Measurements from ENCODE around the gene MARVELD3.
A peak's percentile ranks its signal among the peaks of the same experiment; 100 is the strongest.

The MARVELD3 gene

DNA sequence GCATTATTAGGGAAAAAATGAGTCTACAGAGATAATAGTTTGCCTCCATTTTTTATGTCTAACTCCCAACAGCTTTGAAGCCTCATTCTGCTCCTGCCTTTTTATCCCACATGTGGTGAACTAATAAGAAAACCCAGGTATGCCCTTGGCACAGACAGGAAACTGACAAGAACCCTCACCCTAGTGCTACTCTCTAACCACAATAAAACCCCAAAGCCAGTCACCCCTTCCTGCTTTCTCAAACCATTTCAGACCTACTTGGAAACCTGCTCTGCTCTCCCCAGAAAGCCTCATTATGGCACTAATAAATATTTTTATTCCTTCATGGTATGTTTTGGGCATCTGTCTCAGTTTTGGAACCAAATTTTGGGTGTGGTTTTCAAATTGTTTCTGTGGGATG, 3.9 kb upstream of the MARVELD3 start:
- Histone ChIP-seq H3K36me3 (ENCODE audit: control insufficient read depth, insufficient read depth, low read length) (no peaks in the 10 kb centered on the region), H3K27ac (ENCODE audit: insufficient read depth, low read depth, low read length, poor library complexity, severe bottlenecking) (no peak overlapping the region), H3K4me3 (ENCODE audit: insufficient read depth, low read depth, low read length) (no peak overlapping the region), H3K9me3 (ENCODE audit: control insufficient read depth, low read length) (no peaks in the 10 kb centered on the region), H3K4me1 (ENCODE audit: control insufficient read depth, insufficient read depth, low read length) (no peaks in the 10 kb centered on the region), H3K27me3 (ENCODE audit: control insufficient read depth, insufficient read depth, low read length, poor library complexity, severe bottlenecking) (peaks cover 31% of the 10 kb centered on the region)

GRCh38 chr16:71623597-71623996, 2.4 kb upstream of the MARVELD3 start:
- Histone ChIP-seq H3K9me3 (ENCODE audit: control insufficient read depth, low read length) (no peaks in the 10 kb centered on the region), H3K27ac (ENCODE audit: insufficient read depth, low read depth, low read length, poor library complexity, severe bottlenecking) (no peak overlapping the region), H3K36me3 (ENCODE audit: control insufficient read depth, insufficient read depth, low read length) (no peaks in the 10 kb centered on the region), H3K4me3 (ENCODE audit: insufficient read depth, low read depth, low read length) (no peak overlapping the region), H3K4me1 (ENCODE audit: control insufficient read depth, insufficient read depth, low read length) (no peaks in the 10 kb centered on the region), H3K27me3 (ENCODE audit: control insufficient read depth, insufficient read depth, low read length, poor library complexity, severe bottlenecking) (peaks cover 45% of the 10 kb centered on the region)
- 83 to 93% methylated on average over 3 of the region's 3 CpGs for WGBS, 2 experiments

- 93 to 95% methylated on average over 7 of the region's 7 CpGs for WGBS, 2 experiments
These were observed 702 bp upstream of the MARVELD3 start for GRCh38 chr16:71625113-71625850.

GRCh38 chr16:71626858-71627213, 852 bp downstream of the MARVELD3 start:
- 40 to 48% methylated on average over 12 to 13 of the region's 13 CpGs for WGBS, 2 experiments
- H3K9me3 ChIP-seq (ENCODE audit: control insufficient read depth, low read length) = no peaks in the 10 kb centered on the region
- peaks cover 45% of the 10 kb centered on the region for H3K27me3 ChIP-seq (ENCODE audit: control insufficient read depth, insufficient read depth, low read length, poor library complexity, severe bottlenecking)
- peak overlapping the region; percentile 47 for H3K4me3 ChIP-seq (ENCODE audit: insufficient read depth, low read depth, low read length)
- H3K27ac ChIP-seq (ENCODE audit: insufficient read depth, low read depth, low read length, poor library complexity, severe bottlenecking) = no peak overlapping the region
- H3K4me1 ChIP-seq (ENCODE audit: control insufficient read depth, insufficient read depth, low read length) = peaks cover 7% of the 10 kb centered on the region
- H3K36me3 ChIP-seq (ENCODE audit: control insufficient read depth, insufficient read depth, low read length) = no peaks in the 10 kb centered on the region

More at GRCh38 chr16:71625113-71625850, 702 bp upstream of the MARVELD3 start:
- H3K27me3 ChIP-seq (ENCODE audit: control insufficient read depth, insufficient read depth, low read length, poor library complexity, severe bottlenecking) = peaks cover 45% of the 10 kb centered on the region
- H3K4me1 ChIP-seq (ENCODE audit: control insufficient read depth, insufficient read depth, low read length) = peaks cover 7% of the 10 kb centered on the region
- H3K4me3 ChIP-seq (ENCODE audit: insufficient read depth, low read depth, low read length) = no peak overlapping the region
- no peak overlapping the region for H3K27ac ChIP-seq (ENCODE audit: insufficient read depth, low read depth, low read length, poor library complexity, severe bottlenecking)
- H3K36me3 ChIP-seq (ENCODE audit: control insufficient read depth, insufficient read depth, low read length) = no peaks in the 10 kb centered on the region
- no peaks in the 10 kb centered on the region for H3K9me3 ChIP-seq (ENCODE audit: control insufficient read depth, low read length)

GRCh38 chr16:71627731-71628181, 1.8 kb downstream of the MARVELD3 start:
- no peak overlapping the region for H3K27ac ChIP-seq (ENCODE audit: insufficient read depth, low read depth, low read length, poor library complexity, severe bottlenecking)
- peaks cover 45% of the 10 kb centered on the region for H3K27me3 ChIP-seq (ENCODE audit: control insufficient read depth, insufficient read depth, low read length, poor library complexity, severe bottlenecking)
- H3K4me3 ChIP-seq (ENCODE audit: insufficient read depth, low read depth, low read length) = no peak overlapping the region
- no peaks in the 10 kb centered on the region for H3K9me3 ChIP-seq (ENCODE audit: control insufficient read depth, low read length)
- H3K4me1 ChIP-seq (ENCODE audit: control insufficient read depth, insufficient read depth, low read length) = peaks cover 7% of the 10 kb centered on the region
- no peaks in the 10 kb centered on the region for H3K36me3 ChIP-seq (ENCODE audit: control insufficient read depth, insufficient read depth, low read length)
- 69 to 77% methylated on average over 7 of the region's 7 CpGs for WGBS, 2 experiments

DNA sequence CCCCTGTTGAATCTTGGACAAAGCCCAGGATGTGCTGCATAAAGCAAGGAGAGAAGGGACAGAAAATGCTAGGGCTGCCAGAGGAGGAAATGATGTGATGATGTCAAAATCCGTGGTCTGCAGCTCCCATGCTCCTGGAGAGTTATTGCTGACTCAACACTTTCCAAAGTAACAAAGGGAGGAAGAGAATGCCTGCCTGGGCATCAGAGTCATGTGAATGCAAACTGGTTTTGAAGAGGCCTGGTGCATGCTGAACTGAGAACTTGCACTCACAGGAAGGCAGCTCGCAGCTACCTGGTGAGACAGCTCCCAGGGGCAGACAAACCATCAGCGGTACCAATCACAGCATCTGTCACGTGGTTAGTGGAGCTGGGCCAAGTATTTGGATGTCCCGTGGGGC, 2.8 kb downstream of the MARVELD3 start:
- 70 to 72% methylated on average over 5 of the region's 5 CpGs for WGBS, 2 experiments
- Histone ChIP-seq H3K27ac (ENCODE audit: insufficient read depth, low read depth, low read length, poor library complexity, severe bottlenecking) (no peak overlapping the region), H3K4me3 (ENCODE audit: insufficient read depth, low read depth, low read length) (no peak overlapping the region), H3K27me3 (ENCODE audit: control insufficient read depth, insufficient read depth, low read length, poor library complexity, severe bottlenecking) (peaks cover 44% of the 10 kb centered on the region), H3K36me3 (ENCODE audit: control insufficient read depth, insufficient read depth, low read length) (no peaks in the 10 kb centered on the region), H3K9me3 (ENCODE audit: control insufficient read depth, low read length) (no peaks in the 10 kb centered on the region), H3K4me1 (ENCODE audit: control insufficient read depth, insufficient read depth, low read length) (peaks cover 7% of the 10 kb centered on the region)

DNA sequence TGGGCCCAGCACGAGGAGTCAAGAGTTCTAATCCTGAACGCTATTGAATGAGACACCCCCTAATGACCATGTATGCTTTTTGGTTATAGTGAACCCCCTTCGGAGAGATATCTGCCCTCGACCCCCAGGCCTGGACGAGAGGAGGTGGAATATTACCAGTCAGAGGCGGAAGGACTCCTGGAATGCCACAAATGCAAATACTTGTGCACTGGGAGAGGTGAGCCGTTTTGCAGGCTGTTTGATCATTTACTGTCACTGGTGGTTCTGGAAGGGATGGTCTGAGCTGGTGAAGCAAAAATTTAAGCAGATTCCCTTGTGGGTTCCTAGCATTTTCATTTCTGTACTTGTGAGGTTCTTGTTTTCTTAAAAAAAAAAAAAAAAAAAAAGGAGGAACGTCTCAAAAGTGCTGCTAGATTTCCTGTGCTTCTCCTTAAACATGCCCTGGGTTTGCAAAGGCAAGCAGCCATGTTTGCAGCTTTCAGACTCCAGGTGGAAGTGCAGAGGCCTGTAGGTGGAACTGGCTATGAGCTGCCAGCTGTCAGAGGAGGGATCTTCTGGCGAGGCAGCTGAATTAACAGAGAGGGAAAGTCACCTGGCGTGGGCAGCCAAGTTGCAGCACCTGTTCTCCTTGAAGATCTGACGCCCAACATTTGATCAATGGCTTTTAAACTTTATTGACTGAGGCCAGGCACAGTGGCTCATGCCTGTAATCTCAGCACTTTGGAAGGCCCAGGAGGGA, 3.5 kb downstream of the MARVELD3 start:
- 84 to 87% methylated on average over 11 of the region's 11 CpGs for WGBS, 2 experiments
- H3K27me3 ChIP-seq (ENCODE audit: control insufficient read depth, insufficient read depth, low read length, poor library complexity, severe bottlenecking) = peaks cover 37% of the 10 kb centered on the region

GRCh38 chr16:71630808-71631207, 4.8 kb downstream of the MARVELD3 start:
- Histone ChIP-seq H3K27me3 (ENCODE audit: control insufficient read depth, insufficient read depth, low read length, poor library complexity, severe bottlenecking) (peaks cover 26% of the 10 kb centered on the region), H3K9me3 (ENCODE audit: control insufficient read depth, low read length) (no peaks in the 10 kb centered on the region), H3K4me3 (ENCODE audit: insufficient read depth, low read depth, low read length) (no peak overlapping the region), H3K27ac (ENCODE audit: insufficient read depth, low read depth, low read length, poor library complexity, severe bottlenecking) (no peak overlapping the region), H3K36me3 (ENCODE audit: control insufficient read depth, insufficient read depth, low read length) (no peaks in the 10 kb centered on the region), H3K4me1 (ENCODE audit: control insufficient read depth, insufficient read depth, low read length) (peaks cover 7% of the 10 kb centered on the region)
- WGBS, 2 experiments = 92% methylated on average over 4 of the region's 4 CpGs

More for the DNA sequence above, 3.5 kb downstream of the MARVELD3 start:
- Histone ChIP-seq H3K4me3 (ENCODE audit: insufficient read depth, low read depth, low read length) (no peak overlapping the region), H3K36me3 (ENCODE audit: control insufficient read depth, insufficient read depth, low read length) (no peaks in the 10 kb centered on the region), H3K9me3 (ENCODE audit: control insufficient read depth, low read length) (no peaks in the 10 kb centered on the region), H3K4me1 (ENCODE audit: control insufficient read depth, insufficient read depth, low read length) (peaks cover 7% of the 10 kb centered on the region), H3K27ac (ENCODE audit: insufficient read depth, low read depth, low read length, poor library complexity, severe bottlenecking) (no peak overlapping the region)

- WGBS, 2 experiments = 92 to 99% methylated on average over 4 of the region's 4 CpGs
- Histone ChIP-seq H3K27ac (ENCODE audit: insufficient read depth, low read depth, low read length, poor library complexity, severe bottlenecking) (no peak overlapping the region), H3K4me3 (ENCODE audit: insufficient read depth, low read depth, low read length) (no peak overlapping the region), H3K27me3 (ENCODE audit: control insufficient read depth, insufficient read depth, low read length, poor library complexity, severe bottlenecking) (peaks cover 16% of the 10 kb centered on the region), H3K9me3 (ENCODE audit: control insufficient read depth, low read length) (no peaks in the 10 kb centered on the region), H3K4me1 (ENCODE audit: control insufficient read depth, insufficient read depth, low read length) (peaks cover 7% of the 10 kb centered on the region), H3K36me3 (ENCODE audit: control insufficient read depth, insufficient read depth, low read length) (no peaks in the 10 kb centered on the region)
These were observed 5.8 kb downstream of the MARVELD3 start for GRCh38 chr16:71631776-71632175.

DNA sequence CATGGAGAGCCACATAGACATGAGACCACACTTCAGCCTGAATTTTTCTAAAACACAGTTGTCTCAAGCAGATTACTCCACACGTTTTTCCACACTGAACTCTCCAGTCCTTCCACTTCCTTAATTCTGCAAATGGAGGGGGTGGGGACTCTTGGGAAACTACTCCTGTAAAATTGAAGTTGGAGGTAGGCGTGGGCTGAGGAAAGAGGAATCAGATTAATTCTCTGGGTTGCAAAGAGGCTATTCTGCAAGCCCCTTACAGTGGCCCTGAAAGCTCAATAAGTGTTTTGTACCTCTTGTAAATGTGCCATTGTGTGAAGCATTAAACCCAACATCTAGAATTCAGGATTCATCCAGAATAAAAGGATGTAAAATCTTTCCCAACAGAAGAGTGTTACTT, 9.6 kb downstream of the MARVELD3 start:
- Histone ChIP-seq H3K27me3 (ENCODE audit: control insufficient read depth, insufficient read depth, low read length, poor library complexity, severe bottlenecking) (no peaks in the 10 kb centered on the region), H3K4me3 (ENCODE audit: insufficient read depth, low read depth, low read length) (no peak overlapping the region), H3K4me1 (ENCODE audit: control insufficient read depth, insufficient read depth, low read length) (peaks cover 8% of the 10 kb centered on the region), H3K36me3 (ENCODE audit: control insufficient read depth, insufficient read depth, low read length) (no peaks in the 10 kb centered on the region), H3K27ac (ENCODE audit: insufficient read depth, low read depth, low read length, poor library complexity, severe bottlenecking) (no peak overlapping the region), H3K9me3 (ENCODE audit: control insufficient read depth, low read length) (no peaks in the 10 kb centered on the region)
- WGBS, 2 experiments = 72 to 86% methylated on average over 2 of the region's 2 CpGs

All from ectodermal cell (in vitro differentiated cells).